GM12892 (cell line): ENCODE measurements around the gene ARIH1.

Experiments used
- POLR2A ChIP-seq: IDR thresholded peaks from 2 replicates; pipeline ENCODE4 v1.6.1; 2011; ENCODE audit warnings: low read depth, low read length, control low read depth
- POLR2AphosphoS5 ChIP-seq: IDR thresholded peaks from 2 replicates; pipeline ENCODE4 v1.6.1; 2011; ENCODE audit warnings: low read depth, low read length, control low read depth
- TAF1 ChIP-seq: IDR thresholded peaks from 2 replicates; pipeline ENCODE4 v1.6.1; 2011; ENCODE audit warnings: low read depth, mild to moderate bottlenecking, control low read depth, low read length, borderline replicate concordance

GRCh38 chr15:72541674-72542073 is 67.5 kb downstream of the ARIH1 start:
- TF ChIP-seq POLR2A (no peak), TAF1 (no peak), POLR2AphosphoS5 (no peak)
